NCI-H2107 (cell line): ENCODE measurements around the gene RESP18.
"Not testable (repeated sequence)": the region's sequence is repeated elsewhere in the genome, so short reads cannot be mapped to it uniquely, and the experiment has no call there.

ENCODE experiments used
- DNase-seq: peaks from one replicate; lab custom pipeline; 2025; lab: John Stamatoyannopoulos, UW

Gene RESP18

DNA sequence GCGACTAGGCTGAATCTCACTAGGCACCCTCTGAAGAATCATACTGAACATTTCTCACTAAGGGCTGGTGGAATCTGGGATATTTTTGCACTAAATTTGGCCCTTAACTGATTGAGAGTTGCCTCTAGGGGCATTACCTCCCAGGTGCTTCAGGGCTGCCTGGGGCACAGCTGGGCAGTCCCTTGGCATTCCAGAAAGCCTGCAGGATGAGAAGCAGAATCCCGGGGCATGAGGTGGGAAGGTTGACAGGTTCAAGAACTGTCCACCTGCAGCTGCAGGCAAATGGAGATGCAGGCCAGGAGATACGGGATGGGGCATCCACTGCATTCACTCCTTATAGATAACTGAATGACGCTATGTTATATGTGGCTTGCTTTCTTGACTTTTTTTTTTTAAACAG lies 7.4 kb downstream of the RESP18 start:
- DNase-seq, result no peak

DNA sequence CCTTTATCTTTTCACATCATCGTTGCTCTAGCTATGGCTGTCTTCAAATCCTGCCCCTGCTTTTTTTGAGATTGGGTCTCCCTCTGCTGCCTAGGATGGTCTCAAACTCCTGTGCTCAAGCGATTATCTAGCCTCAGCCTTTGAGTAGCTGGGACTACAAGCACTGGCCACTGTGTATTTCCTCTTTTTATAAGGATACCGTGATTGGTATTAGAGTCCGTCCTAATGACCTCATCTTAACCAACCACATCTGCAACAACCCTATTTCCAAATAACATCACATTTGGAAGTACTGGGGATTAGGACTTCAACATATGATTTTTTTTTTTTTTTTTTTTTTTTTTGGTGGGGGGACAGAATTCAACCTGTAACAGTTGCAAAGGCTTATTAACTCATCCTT lies 9.1 kb downstream of the RESP18 start:
- no peak for DNase-seq

DNA sequence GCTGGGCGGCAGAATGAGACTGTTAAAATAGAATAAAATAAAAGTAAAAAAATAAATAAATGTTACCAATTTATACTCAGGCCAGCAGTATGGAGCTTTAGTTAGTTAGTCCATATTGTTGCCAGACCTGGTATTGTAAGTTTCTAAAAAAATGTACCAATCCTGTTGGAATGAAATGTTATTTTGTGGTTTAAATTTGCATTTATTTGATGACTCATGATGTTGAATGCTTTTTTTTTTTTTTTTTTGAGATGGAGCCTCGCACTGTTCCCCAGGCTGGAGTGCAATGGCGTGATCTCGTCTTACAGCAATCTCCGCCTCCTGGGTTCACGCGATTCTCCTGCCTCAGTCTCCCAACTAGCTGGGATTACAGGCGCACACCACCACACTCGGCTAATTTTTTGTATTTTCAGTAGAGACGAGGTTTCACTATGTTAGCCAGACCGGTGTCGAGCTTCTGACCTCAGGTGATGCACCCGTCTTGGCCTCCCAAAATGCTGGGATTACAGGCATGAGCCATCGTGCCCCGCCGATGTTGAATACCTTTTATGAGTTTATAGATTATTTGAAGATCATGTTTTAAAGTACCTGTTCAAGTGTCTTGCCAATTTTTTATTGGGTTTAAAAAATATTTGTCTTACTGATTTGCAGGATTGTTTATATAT lies 17.6 kb downstream of the RESP18 start:
- DNase-seq, result no peak

GRCh38 chr2:219312683-219313263 lies 19.8 kb downstream of the RESP18 start:
- not testable (repeated sequence) for DNase-seq

GRCh38 chr2:219309278-219309677 lies 23.3 kb downstream of the RESP18 start, which contains the start of gene PTPRN:
TSS of gene PTPRN (minus strand) at chr2:219309401. CDS start at chr2:219309332, 69 bp downstream.
- no peak for DNase-seq

DNA sequence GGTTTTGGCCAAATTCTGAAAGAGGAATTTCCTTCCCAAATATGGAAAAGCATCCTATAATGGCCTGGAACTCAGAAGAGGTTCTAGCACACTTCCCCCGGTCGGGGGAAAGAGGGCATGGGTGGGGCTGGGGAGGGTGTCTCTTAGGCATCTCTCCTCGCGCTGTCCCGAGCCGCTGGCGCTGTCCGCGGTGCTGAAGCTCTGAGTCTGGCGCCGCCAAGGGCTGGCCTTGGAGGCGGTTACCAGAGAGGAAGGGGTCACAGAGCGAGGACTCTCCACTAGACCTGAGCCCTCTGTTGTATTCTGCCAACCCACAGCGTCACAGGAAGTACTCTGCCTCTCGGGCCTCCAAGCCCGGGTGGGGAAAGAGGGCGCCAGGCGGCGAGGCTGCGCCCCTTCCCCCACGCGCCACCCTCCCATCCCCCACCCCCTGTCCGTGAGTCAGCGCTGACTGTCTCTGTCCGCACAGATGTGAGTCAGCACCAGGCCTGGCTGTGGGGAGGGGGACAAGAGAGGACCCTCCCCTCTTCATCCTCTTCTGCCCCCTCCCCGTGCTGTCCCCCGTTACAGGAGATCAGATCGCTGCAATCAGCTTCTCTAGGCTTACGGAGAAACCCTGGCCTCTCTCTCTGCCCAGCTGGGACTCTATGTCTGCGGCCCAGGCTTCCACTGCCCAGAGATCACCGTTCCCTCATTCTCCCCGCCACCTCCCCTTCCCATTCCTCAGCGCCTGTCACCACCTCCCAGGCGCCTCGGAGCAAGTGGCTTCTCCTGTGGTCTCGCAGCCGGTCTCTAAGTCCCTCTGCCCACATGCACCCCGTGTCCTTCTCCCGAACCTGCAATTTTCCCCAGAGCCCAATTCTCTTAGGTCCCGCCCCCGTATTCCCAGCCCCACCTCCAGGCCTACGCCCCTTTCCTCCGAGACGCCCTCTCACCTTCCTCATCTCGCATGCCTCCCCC lies 24.1 kb downstream of the RESP18 start:
- DNase-seq, result no peak

- no peak for DNase-seq
Measured at GRCh38 chr2:219306047-219306446, 26.5 kb downstream of the RESP18 start.

DNA sequence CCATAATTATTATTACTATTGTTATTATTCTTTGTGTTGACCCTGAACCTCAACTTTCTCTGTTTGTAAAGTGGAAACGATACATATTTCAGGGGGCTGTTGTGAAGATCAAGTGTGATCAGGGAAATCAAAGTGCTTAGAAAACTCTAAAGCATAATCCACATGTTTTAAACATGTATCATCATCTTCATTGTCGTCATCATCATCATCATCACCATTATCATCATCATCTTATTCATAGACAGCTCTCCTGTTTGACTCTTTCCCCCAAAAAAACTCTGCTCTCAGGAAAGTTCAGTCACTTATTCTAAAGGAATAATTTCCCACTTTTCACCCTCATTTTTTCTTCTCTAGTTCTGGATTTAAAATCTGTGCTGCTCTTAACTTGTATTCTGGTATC lies 28.3 kb downstream of the RESP18 start:
- no peak for DNase-seq

- no peak for DNase-seq
Measured at GRCh38 chr2:219302412-219302968, 30.1 kb downstream of the RESP18 start.

DNA sequence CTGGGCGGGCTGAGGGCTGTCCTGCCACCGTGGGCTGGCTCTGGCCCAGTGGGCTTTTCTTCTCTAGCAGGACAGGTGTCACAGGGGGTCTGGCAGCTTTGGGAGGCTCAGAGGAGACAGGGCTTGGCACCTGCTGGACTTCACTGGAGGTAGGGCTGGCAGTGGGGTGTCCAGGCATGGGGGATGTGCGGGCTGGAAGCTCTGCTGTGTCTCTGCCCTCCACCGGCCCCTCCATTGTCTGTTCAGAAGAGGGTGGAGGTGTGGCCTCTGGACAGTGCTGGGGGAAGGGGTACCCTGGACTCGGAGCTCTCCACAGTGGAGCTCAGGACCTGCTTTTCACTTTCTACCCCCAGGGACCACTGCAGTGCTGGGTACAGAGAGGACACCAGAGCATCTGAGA lies 32.5 kb downstream of the RESP18 start:
- DNase-seq, result no peak

GRCh38 chr2:219299372-219299760 lies 33.2 kb downstream of the RESP18 start:
- DNase-seq, result no peak

- peak; percentile 25 for DNase-seq
Measured at GRCh38 chr2:219298759-219299371, 33.7 kb downstream of the RESP18 start.

DNA sequence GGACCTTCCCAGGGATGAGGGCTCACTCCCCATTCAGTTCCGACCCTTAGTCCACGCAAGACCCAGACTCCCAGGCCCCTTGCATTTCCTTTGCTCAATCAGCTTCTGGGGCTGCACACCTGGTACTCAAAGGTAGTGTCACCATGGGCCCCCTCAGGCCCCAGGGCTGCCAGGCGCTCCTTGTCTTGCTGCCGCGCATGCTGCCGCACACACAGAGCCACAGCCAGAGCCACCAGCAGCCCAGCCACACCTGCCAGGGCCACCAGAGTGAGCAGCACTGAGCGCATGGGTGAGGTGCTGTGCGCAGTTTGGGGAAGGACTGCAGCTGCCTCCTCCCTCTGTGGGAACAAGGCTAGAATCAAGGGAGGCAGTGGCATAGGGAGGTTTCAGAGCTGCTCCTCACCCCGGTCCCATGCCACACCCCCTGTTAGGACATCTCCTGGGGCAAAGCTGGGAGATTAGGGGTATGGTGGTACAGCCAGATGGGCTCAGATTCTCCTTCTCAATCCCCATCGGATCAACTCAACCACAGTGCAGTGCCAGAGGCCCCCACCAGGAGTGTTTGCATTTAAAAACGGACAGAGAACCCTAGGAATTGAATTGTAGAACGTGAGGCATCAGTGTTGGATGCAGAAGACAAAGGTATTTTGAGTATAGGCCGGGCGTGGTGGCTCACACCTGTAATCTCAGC lies 34.6 kb downstream of the RESP18 start:
- DNase-seq, result no peak

DNA sequence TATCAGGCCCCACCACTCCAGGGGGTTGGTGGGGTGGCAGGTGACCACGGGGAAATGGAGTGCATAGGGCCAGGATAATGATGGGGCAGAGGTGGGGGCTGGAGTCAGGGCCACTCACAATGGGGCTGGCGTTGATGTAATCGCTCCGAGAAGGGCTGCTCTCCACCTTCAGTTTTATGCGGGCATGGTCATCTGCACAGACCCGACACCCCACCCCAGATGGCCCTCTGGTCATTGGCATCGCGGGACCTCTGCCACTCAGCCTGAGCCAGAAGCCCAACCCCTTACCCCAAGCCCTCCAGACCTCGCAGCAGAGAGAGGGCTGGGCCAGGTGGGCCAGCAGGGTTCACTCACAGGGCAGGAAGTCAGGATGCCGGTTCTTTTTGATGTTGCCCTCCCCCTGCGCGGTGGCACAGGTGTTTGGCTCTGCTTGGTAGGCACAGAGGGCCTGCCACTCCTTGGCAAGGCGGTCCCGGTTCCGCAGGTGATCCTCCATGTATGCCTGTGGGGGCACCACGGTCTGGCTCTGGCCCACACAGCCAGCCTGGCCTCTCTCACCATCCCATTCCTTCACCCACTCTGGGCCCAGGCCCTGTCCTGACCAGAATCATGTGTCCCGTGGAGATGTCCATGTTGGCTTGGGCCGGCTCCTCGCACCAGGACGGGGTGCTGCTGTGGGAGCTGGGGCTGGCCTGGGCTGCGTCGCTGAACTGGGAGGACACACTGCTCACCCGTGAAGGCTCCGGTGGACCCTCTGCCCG lies 35.7 kb downstream of the RESP18 start:
- no peak for DNase-seq

DNA sequence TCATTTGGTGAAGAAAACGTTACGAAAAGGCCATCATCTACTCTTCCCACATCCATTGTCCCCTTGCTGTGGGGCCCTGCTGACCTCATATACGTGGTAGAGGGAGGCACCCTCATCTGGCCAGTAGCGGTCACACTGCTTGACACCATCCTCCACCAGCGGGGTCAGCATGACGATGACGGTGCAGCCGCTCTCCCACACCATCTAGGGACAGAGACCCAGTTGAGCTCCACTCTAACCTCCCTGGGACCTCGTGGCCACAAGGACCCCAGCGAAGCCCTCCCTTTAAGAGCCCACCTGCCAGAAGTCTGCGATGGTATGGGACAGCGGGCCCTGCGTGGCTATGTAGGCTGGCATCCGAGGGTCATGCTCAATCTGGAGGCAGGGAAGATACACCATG lies 36.4 kb downstream of the RESP18 start:
- DNase-seq, result no peak

- DNase-seq, result peak; percentile 67
Measured at GRCh38 chr2:219294356-219295351, 37.9 kb downstream of the RESP18 start.

GRCh38 chr2:219293736-219294231 lies 38.8 kb downstream of the RESP18 start:
- DNase-seq, result no peak

DNA sequence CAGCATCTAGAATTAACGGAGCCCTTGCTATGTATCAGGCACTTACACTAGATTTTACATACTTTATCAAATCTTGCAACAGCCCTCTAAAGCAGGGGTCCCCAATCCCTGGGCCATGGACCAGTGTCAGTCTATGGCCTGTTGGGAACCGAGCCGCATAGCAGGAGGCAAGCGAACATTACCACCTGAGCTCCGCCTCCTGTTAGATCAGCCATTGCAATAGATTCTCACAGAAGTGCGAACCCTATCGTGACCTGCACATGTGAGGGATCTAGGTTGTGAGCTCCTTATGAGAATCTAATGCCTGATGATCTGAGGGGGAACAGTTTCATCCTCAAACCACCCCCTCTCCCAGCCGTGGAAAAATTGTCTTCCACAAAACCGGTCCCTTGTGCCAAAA lies 39.9 kb downstream of the RESP18 start:
- DNase-seq, result no peak

GRCh38 chr2:219291910-219292490 lies 40.5 kb downstream of the RESP18 start:
- no peak for DNase-seq
